ENCODE results near the gene DMBT1.
"Not testable (repeated sequence)": the region's sequence is repeated elsewhere in the genome, so short reads cannot be mapped to it uniquely, and the experiment has no call there.

The DMBT1 gene

GRCh38 chr10:122586070-122586469 is 25.5 kb downstream of the DMBT1 start:
- not testable (repeated sequence) for DNase-seq (ENCODE audit: low read depth, low spot score)

DNA sequence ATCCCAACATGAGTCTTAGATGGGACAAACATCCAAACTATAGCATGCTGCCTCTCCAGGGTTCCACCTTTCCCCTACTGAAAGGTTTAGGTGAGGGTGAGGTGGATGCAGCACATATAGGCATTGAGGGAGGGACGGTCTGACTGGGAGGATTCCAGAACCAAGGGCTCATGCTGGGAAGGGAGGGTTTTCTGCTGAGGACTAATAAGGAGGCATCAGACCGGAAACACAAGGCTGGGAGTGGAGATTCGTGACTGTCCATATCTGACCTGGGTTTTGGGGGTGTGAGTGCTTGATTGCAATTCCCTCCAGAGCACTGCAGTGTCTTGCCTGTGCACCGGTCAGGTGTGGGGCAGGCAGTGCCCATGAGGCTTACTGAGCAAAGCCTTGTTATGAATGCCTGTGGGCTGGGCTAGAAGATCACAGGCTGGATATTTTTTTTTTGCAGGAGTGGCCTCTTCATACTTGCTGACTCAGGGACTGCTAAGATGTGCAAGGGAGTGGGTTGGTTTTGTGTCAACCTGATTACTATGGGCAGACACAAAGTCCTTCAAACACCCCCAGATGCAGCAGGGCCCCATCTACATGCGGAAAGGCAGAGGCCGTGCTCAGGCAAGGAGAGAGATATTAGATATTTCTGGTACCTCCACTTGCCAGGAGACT is 26.7 kb downstream of the DMBT1 start:
- no peak for DNase-seq (ENCODE audit: low read depth, low spot score)

GRCh38 chr10:122588381-122588780 is 27.8 kb downstream of the DMBT1 start:
- no peak for DNase-seq (ENCODE audit: low read depth, low spot score)

DNA sequence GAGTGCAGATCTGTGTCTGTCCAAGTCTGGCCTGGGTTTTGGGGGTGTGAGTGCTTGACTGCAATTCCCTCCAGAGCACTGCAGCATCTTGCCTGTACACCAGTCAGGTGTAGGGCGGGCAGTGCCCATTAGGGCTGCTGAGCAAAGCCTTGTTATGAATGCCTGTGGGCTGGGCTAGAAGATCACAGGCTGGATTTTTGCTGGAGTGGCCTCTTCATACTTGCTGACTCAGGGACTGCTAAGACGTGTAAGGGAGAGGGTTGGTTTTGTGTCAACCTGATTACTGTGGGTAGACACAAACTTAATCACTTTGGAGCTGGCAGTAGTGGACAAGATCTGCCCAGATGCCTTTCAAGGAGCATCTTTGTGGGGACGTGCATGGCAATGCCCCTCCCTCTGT is 29.6 kb downstream of the DMBT1 start:
- no peak for DNase-seq (ENCODE audit: low read depth, low spot score)

- DNase-seq (ENCODE audit: low read depth, low spot score), result no peak
These were observed 31.2 kb downstream of the DMBT1 start for GRCh38 chr10:122591736-122592135.

GRCh38 chr10:122592161-122592560 is 31.6 kb downstream of the DMBT1 start:
- DNase-seq (ENCODE audit: low read depth, low spot score), result no peak

DNA sequence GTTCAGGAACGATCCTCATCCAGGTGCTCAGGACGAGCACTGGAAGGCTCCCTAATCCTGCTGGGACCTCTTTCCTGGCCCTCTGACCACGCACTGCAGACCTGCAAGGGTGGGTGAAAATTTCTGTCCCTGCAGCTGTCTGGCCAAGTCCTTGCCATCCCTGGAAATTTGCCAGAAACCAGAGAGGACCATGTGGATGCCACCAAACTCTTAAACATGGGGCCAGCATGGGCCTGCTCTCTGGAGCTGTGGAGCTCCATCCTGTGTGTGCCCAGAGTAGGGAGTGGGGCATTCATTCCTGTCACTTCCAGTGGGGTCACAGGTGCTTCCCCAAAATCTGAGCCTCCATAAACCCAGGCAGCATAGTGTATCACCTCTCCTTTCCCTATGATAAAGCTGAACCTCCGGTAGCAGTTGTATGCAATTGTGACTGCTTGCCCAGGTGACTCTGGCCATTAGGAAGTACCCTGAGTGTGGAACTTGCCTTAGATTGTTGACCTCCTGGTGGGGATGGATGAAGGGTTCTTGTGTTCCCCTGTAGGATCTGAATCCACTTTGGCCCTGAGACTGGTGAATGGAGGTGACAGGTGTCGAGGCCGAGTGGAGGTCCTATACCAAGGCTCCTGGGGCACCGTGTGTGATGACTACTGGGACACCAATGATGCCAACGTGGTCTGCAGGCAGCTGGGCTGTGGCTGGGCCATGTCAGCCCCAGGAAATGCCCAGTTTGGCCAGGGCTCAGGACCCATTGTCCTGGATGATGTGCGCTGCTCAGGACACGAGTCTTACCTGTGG is 57.1 kb downstream of the DMBT1 start:
- no peak for DNase-seq (ENCODE audit: low read depth, low spot score)

DNA sequence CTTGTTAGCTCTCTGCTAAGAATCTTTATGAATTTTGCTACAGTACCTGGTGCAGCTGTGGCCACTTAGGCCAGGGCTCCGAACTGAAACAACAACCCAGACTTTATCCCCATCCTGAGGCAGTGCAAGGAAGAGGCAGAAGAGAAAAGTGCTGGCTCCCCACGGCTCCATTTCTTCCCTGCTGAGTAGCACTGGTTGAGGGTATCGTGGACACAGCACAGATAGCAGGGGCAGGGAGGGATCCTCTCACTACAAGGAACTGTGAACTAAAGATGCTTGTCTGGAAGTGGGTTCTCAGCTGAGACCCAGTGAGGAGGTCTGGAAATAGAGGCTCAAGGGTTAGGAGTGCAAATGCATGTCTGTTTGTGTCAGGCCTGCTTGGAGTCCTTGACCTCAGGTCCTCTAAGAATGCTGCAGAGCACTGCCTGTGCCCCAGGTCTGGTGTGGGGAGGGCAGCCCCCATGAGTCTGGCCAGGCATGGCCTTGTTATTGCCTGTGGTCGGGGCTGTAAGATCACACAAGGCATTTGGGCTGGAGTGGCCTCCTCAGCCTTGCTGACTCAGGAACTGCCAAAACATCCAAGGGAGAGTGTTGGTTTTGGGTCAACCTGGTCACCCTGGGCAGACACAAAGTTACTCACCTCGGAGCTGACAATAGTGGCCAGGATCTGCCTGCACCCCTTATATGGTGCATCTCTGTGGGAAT is 58.1 kb downstream of the DMBT1 start:
- no peak for DNase-seq (ENCODE audit: low read depth, low spot score)

- not testable (repeated sequence) for DNase-seq (ENCODE audit: low read depth, low spot score)
These were observed 60.4 kb downstream of the DMBT1 start for GRCh38 chr10:122620961-122621360.

GRCh38 chr10:122624546-122624945 is 64.0 kb downstream of the DMBT1 start:
- no peak for DNase-seq (ENCODE audit: low read depth, low spot score)

DNA sequence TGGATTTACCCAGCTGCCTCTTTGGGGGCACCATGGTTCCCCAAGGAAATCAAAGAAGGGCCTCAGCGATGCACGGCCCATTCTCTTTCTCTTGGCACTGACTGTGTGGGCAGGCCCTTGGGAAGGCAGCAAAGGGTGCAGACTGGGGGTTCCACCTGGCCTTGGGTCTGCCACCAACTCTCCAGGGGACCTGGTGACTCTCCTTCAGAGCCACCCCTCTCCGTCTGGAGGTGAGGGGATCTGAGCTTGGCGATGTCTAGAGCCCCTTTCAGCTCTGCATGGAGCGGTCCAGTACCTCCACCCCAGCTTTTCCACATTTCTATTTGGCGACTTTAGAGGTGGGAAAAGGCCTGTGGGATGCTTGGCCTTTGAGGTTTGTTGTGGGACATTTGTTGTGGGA is 70.0 kb downstream of the DMBT1 start:
- no peak for DNase-seq (ENCODE audit: low read depth, low spot score)

DNA sequence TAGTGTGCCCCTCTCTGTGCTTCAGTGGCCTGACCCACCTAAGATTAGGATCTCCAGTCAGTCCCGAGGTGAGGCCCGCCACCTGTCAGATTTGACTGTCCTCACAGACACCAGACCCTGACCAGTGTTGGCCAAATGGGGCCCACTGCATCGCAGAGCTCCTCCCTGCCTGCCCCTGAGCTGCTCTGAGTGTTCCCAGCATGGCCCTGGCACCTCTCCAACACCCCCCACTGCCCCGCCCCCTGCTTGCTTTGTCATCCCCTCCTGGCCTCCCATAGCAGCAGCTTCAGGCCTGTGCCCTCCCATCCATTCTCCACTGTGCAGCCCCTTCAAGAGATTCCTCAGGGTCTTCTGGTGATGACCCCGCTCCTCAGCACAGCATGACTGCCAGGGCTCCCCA is 71.5 kb downstream of the DMBT1 start:
- no peak for DNase-seq (ENCODE audit: low read depth, low spot score)

DNA sequence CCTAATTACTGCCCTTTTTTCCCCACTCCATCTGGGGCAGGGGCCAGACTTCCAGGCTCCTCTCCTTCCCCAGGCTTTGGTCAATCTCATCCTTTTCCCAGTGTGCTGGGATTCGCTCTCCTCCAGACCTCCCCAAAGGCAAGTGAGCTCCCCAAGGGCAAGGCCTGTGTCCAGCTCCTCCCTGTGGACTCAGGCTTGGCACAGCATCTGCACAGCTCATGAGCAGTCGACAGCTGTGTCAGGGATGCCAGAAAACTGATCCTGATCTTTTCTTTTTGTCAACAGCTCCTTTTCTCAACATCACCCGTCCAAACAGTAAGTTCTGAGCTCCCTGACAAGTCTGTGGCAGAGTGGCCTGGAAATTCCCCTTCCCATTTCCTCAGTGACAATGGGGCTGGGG is 72.0 kb downstream of the DMBT1 start:
- no peak for DNase-seq (ENCODE audit: low read depth, low spot score)

GRCh38 chr10:122636953-122637352 is 76.4 kb downstream of the DMBT1 start:
- DNase-seq (ENCODE audit: low read depth, low spot score), result no peak

- DNase-seq (ENCODE audit: low read depth, low spot score), result no peak
These were observed 76.8 kb downstream of the DMBT1 start for GRCh38 chr10:122637376-122637775.

DNA sequence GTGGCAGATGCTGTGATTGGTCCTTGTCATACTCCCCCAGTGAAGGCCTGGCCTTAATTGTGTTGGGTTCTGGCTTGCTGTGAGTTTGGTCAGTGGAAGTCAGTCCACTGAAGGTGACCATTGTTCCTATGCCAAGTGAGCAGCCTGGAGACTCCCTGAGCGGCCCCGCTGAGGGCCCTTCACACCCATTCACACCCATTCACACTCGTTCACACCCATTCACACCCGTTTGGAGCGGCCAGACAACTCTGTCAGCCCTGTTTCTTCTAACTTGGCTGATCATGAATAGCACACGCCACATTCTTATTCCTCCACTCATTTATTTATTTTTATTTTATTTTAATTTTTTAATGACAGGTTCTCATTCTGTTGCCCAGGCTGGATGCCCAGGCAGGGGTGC is 77.6 kb downstream of the DMBT1 start:
- DNase-seq (ENCODE audit: low read depth, low spot score), result no peak

DNA sequence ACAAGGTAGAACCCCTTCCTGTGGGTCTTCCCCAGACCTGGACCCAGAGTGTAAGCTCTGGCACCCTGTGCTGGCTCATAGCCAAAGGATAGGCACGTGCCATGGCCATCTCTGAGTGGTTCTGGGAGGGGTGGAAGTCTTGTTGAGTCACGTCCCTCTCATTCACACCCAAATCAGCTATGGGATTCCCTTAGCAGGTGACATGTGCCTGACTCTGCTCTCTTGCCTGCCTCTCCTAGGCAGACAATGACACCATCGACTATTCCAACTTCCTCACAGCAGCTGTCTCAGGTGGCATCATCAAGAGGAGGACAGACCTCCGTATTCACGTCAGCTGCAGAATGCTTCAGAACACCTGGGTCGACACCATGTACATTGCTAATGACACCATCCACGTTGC is 79.2 kb downstream of the DMBT1 start:
- DNase-seq (ENCODE audit: low read depth, low spot score), result no peak

- no peak for DNase-seq (ENCODE audit: low read depth, low spot score)
These were observed 80.4 kb downstream of the DMBT1 start for GRCh38 chr10:122640921-122641320.

GRCh38 chr10:122642726-122643605 is 82.4 kb downstream of the DMBT1 start:
- no peak for DNase-seq (ENCODE audit: low read depth, low spot score)

DNA sequence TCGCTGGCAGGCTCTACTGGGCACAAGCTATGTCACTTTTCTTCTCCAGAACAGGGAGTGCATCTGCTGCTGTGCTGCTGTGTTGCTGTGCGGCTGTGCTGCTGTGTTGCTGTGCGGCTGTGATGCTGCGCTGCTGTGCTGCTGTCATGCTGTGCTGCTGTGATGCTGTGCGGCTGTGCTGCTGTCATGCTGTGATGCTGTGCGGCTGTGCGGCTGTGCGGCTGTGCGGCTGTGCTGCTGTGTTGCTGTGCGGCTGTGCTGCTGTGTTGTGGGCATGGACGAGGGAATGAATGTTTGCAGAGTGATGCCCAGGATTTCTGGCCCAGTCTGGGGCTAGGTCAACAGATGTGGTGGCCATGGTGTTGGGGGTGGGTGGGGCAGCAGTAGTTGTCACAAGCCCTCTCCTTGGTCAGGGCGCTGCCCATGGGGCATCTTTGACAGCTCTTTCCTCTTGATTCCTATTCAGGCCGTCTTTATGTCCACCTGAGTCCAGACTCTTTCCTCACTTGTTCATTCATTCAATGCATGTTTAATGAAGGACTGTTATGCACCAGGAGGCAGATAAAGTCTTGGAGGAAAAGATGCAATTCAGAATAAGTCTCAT is 83.5 kb downstream of the DMBT1 start:
- no peak for DNase-seq (ENCODE audit: low read depth, low spot score)
